ENCODE results near the gene KATNB1. TPM values are rescaled to one million over a fixed set of nuclear protein-coding genes. Genes with fewer than 3 reads are reported as not detected.

The KATNB1 gene
- polyA plus RNA-seq, 1 donor: 16.2 TPM

DNA sequence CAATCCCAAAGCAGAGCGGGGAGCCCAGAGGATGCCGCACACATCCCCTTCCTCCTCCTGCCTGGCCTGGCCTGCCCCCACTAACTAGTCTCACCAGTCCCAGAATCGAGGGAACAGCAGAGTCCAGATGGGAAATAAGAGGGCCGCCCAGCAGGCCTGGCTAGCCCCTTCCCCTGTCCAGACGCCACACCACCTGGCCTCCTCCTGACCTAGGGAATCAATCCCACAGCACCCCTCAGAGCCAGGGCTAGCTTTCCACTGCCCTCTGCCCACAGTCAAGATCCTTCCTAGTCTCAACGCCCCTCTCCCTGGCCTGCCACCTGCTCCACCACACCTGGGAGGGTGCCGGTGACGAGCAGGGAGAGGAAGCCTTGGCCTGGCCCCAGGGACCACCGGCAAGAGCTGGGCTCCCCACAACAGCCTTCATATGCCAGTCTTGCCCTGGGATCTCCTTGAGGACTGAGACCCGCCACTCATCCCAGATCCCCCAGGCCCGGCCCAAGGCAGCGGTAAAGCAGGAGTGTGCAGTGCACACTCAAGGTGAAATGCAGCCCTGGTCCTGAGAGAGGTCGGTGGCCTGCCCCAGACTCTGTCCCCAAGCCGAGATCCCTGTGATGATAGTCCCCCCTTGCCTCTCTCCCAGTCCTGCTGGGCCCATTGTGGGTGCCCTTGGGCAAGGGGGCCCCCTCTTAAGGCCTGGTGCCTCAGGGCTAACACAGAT lies 27.9 kb downstream of the KATNB1 start:
- no peak for DNase-seq
- WGBS (ENCODE audit: insufficient coverage, low lambda C conversion rate): no CpG with 5 or more reads among the region's 14 CpGs
- peaks cover 87% of the 10 kb centered on the region for H3K36me3 ChIP-seq (ENCODE audit: control insufficient read depth, insufficient read depth, low read length)

DNA sequence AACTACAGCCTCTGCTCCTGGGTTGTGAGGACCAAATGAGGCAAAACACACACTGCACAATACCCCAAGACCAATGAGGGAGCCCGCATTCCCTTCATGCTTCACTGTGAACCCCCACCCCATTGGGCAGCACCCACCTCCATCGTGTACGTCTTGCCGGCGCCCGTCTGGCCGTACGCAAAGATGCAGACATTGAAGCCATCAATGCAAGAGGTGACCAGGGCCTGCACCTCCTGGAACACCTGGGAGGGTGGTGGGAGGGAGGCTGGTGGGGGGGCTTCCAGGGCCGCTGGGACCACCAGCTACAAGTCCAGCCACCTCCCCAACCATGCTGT lies 28.4 kb downstream of the KATNB1 start:
- Histone ChIP-seq H3K27ac (ENCODE audit: low read length) (no peak overlapping the region), H3K36me3 (ENCODE audit: control insufficient read depth, insufficient read depth, low read length) (peaks cover 86% of the 10 kb centered on the region), H3K4me1 (ENCODE audit: control insufficient read depth, insufficient read depth, low read length) (no peaks in the 10 kb centered on the region), H3K4me3 (ENCODE audit: low read length) (no peak overlapping the region), H3K27me3 (ENCODE audit: control insufficient read depth, insufficient read depth, low read length) (no peaks in the 10 kb centered on the region), H3K9me3 (ENCODE audit: control insufficient read depth, low read depth, low read length) (no peaks in the 10 kb centered on the region)
- no peak for DNase-seq
- no CpG with 5 or more reads among the region's 9 CpGs for WGBS (ENCODE audit: insufficient coverage, low lambda C conversion rate)

More for the DNA sequence above, 27.9 kb downstream of the KATNB1 start:
- no peak overlapping the region for H3K4me3 ChIP-seq (ENCODE audit: low read length)
- no peaks in the 10 kb centered on the region for H3K27me3 ChIP-seq (ENCODE audit: control insufficient read depth, insufficient read depth, low read length)
- H3K9me3 ChIP-seq (ENCODE audit: control insufficient read depth, low read depth, low read length): no peaks in the 10 kb centered on the region
- no peak overlapping the region for H3K27ac ChIP-seq (ENCODE audit: low read length)
- no peaks in the 10 kb centered on the region for H3K4me1 ChIP-seq (ENCODE audit: control insufficient read depth, insufficient read depth, low read length)

DNA sequence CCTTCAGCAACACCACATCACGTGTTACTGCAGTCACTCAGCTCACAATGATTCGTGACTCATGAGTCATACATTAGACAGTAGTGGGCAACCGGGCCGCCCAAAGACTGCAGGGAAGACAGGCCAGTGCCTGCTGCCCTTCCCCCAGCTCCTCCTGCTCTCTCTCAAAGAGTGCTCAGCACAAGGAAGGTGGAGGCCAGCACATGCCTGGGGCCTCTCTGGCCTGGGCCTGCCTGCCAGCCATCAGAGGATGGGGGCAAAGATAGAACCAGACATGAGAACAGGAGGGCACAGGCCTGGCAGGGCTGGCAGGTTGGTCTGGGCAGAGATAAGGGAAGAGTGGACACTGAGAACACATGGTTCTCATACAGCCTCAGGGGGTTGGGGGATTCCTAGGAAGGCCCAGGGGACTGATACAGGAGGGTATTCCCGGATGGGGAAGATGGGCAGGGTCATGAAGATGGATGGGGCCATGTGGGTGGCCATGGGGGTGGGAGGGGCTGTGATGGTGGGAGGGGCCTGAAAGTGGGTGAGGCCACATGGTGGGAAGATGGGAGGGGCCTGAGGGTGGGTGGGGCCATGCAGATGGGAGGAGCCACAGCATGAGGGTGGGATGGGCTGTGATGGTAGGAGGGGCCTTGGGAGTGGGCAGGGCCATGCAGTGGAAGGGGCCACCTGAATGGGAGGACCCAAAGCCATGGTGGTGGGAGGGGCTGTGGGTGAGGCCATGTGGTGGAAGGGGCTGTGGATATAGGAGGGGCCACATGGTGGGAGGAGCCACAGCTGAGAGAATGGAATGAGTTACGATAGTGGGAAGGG lies 29.0 kb downstream of the KATNB1 start:
- Histone ChIP-seq H3K27me3 (ENCODE audit: control insufficient read depth, insufficient read depth, low read length) (no peaks in the 10 kb centered on the region), H3K4me1 (ENCODE audit: control insufficient read depth, insufficient read depth, low read length) (no peaks in the 10 kb centered on the region), H3K27ac (ENCODE audit: low read length) (no peak overlapping the region), H3K36me3 (ENCODE audit: control insufficient read depth, insufficient read depth, low read length) (peaks cover 87% of the 10 kb centered on the region), H3K4me3 (ENCODE audit: low read length) (no peak overlapping the region), H3K9me3 (ENCODE audit: control insufficient read depth, low read depth, low read length) (no peaks in the 10 kb centered on the region)
- WGBS (ENCODE audit: insufficient coverage, low lambda C conversion rate): no CpG with 5 or more reads among the region's 6 CpGs
- DNase-seq: no peak

DNA sequence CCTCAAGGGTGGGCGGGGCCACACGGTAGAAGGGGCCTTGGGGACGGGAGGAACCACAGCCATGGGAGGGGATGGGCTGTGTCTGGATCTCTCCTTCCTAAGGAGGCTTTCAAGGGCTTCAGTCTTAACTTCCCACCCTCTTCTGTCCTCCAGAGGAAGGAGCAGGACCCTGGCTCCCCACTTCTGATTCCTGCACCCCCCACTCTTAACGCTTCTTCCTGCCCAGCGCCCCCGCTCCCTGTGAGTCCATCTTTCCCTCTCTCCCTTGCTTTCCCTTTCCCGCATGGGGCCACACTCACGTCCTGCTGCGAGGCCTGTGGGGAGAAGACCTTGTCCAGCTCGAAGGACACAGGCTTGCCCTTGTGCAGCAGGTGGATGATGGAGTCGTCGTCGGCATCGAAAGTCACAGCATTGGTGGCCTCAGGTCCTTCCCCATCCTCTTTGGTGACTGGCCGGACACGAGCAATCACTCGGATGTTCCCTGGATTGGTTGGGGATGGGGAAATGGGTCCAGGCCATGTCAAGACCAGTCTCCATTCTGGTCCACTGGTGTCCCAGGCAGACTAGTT lies 29.7 kb downstream of the KATNB1 start:
- H3K27ac ChIP-seq (ENCODE audit: low read length): no peak overlapping the region
- WGBS (ENCODE audit: insufficient coverage, low lambda C conversion rate): no CpG with 5 or more reads among the region's 17 CpGs
- peaks cover 87% of the 10 kb centered on the region for H3K36me3 ChIP-seq (ENCODE audit: control insufficient read depth, insufficient read depth, low read length)
- no peak for DNase-seq
- H3K27me3 ChIP-seq (ENCODE audit: control insufficient read depth, insufficient read depth, low read length): no peaks in the 10 kb centered on the region
- H3K9me3 ChIP-seq (ENCODE audit: control insufficient read depth, low read depth, low read length): no peaks in the 10 kb centered on the region
- no peak overlapping the region for H3K4me3 ChIP-seq (ENCODE audit: low read length)
- H3K4me1 ChIP-seq (ENCODE audit: control insufficient read depth, insufficient read depth, low read length): no peaks in the 10 kb centered on the region

DNA sequence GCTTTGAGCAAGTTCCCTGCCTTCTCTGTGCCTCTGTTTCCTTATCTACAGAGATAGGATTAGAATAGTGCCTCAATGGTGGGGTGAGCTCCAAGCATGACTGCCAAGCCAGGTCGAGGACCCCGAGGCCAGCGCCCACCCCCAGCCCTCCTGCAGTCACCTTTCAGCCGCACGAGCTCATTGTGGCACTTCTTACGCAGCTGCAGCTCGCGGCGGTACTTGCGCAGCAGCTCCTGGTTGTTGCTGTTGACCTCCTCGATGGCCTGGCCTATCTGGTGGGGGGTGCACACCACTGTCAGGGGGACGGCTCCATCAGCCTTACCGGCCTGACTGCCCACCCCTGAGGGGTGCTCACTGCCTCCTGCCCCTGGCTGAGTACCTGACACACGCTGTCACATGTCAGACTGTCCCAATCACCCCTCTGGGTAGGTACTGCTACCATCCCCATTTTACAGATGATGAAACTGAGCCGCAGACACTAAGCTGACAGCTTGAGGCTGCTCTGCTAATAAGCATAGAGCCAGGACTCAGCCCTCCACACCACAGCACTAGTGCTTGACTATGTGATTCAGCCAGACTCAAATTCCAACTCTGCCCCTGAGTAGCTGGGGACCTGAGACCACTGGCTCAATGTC lies 31.3 kb downstream of the KATNB1 start:
- peaks cover 89% of the 10 kb centered on the region for H3K36me3 ChIP-seq (ENCODE audit: control insufficient read depth, insufficient read depth, low read length)
- no peaks in the 10 kb centered on the region for H3K27me3 ChIP-seq (ENCODE audit: control insufficient read depth, insufficient read depth, low read length)
- no peak overlapping the region for H3K4me3 ChIP-seq (ENCODE audit: low read length)
- no CpG with 5 or more reads among the region's 15 CpGs for WGBS (ENCODE audit: insufficient coverage, low lambda C conversion rate)
- H3K27ac ChIP-seq (ENCODE audit: low read length): no peak overlapping the region
- no peak for DNase-seq
- H3K4me1 ChIP-seq (ENCODE audit: control insufficient read depth, insufficient read depth, low read length): no peaks in the 10 kb centered on the region
- H3K9me3 ChIP-seq (ENCODE audit: control insufficient read depth, low read depth, low read length): no peaks in the 10 kb centered on the region

DNA sequence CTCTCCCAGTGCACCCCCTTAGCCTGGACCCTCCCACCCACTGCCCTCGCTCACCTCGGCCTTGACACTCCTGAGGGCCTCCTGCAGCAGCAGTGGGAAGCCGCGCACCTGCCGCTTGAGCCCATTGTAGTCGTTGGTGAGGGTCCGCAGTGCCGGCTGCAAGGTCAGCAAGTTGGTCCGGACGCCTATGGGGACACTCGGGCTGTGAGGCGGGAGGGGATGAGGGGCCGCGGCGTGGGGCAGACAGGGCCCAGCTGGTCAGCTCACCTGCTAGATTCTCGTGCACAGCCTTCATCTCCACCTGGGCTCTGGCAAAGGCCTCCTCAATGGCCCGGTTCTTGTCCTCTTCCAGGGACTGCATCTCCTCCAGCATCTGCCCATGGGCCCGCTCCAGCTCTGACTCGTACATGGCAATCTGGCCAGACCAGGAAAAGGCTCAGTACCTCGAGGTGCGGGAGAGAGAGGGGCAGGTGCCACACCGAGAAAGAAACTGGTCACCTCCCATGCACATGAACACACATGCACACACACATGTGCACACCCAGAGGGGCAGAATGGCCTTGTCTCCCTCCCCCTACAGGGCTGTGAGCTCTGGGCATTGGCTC lies 34.1 kb downstream of the KATNB1 start:
- Histone ChIP-seq H3K9me3 (ENCODE audit: control insufficient read depth, low read depth, low read length) (no peaks in the 10 kb centered on the region), H3K27me3 (ENCODE audit: control insufficient read depth, insufficient read depth, low read length) (no peaks in the 10 kb centered on the region), H3K27ac (ENCODE audit: low read length) (no peak overlapping the region), H3K4me3 (ENCODE audit: low read length) (no peak overlapping the region), H3K36me3 (ENCODE audit: control insufficient read depth, insufficient read depth, low read length) (peaks cover 82% of the 10 kb centered on the region), H3K4me1 (ENCODE audit: control insufficient read depth, insufficient read depth, low read length) (no peaks in the 10 kb centered on the region)
- DNase-seq: no peak
- WGBS (ENCODE audit: insufficient coverage, low lambda C conversion rate): no CpG with 5 or more reads among the region's 22 CpGs

DNA sequence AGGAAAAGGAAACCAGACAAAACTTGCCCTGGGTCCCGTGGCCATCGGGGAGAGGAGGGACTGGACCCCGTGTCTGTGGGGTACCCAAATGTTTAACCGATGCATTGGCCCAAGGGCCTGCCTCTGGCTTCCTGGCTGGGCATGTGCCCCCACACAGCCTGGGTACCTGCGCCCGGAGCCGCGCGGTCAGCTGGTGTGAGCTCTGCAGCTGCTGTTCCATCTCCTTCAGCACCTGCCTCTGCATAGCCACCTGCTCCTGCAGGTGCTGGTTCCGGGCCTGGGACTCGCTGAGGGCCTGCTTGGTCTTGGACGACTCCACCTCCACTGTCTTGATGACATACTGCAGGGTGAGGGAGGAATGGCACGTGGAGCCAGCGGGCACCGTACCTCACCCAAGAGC lies 34.8 kb downstream of the KATNB1 start:
- Histone ChIP-seq H3K36me3 (ENCODE audit: control insufficient read depth, insufficient read depth, low read length) (peaks cover 82% of the 10 kb centered on the region), H3K27me3 (ENCODE audit: control insufficient read depth, insufficient read depth, low read length) (no peaks in the 10 kb centered on the region), H3K27ac (ENCODE audit: low read length) (no peak overlapping the region)

DNA sequence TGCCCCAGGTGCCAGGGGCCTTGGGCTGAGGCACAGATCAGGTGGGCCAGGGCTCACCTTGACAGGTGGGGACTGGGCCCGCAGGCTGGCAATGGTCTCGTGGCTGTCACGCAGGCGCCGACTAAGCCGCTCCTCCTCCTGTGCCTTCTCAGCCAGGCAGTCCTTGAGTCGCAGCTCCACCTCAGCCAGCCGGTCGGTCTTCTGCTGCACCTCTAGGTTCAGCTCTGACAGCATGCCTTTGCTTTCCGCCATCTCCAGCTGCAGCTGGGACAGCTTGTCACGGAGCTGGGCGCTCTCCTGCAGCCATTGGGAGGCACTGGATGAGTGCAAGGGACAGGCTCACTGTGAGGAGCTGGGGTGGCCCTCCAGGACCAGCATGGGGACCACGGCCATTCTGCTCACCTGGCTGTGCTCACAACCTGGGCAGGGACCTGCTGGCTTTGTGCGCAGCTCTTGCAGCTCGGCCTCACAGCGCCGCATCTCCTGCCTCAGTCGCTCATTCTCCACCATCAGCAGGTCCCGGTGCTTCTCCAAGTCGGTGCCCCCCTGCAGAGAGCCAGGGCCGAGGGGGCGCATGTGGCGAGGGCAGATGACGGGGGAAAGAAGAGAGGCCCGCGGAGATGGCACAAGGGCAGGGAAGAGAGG lies 35.7 kb downstream of the KATNB1 start:
- Histone ChIP-seq H3K4me1 (ENCODE audit: control insufficient read depth, insufficient read depth, low read length) (peaks cover 8% of the 10 kb centered on the region), H3K36me3 (ENCODE audit: control insufficient read depth, insufficient read depth, low read length) (peaks cover 82% of the 10 kb centered on the region), H3K9me3 (ENCODE audit: control insufficient read depth, low read depth, low read length) (no peaks in the 10 kb centered on the region), H3K4me3 (ENCODE audit: low read length) (no peak overlapping the region), H3K27ac (ENCODE audit: low read length) (no peak overlapping the region), H3K27me3 (ENCODE audit: control insufficient read depth, insufficient read depth, low read length) (no peaks in the 10 kb centered on the region)
- 100% methylated on average over 1 of the region's 26 CpGs for WGBS (ENCODE audit: insufficient coverage, low lambda C conversion rate)
- no peak for DNase-seq

More for the DNA sequence above, 34.8 kb downstream of the KATNB1 start:
- Histone ChIP-seq H3K9me3 (ENCODE audit: control insufficient read depth, low read depth, low read length) (no peaks in the 10 kb centered on the region), H3K4me1 (ENCODE audit: control insufficient read depth, insufficient read depth, low read length) (peaks cover 5% of the 10 kb centered on the region), H3K4me3 (ENCODE audit: low read length) (no peak overlapping the region)
- WGBS (ENCODE audit: insufficient coverage, low lambda C conversion rate): no CpG with 5 or more reads among the region's 15 CpGs
- no peak for DNase-seq

DNA sequence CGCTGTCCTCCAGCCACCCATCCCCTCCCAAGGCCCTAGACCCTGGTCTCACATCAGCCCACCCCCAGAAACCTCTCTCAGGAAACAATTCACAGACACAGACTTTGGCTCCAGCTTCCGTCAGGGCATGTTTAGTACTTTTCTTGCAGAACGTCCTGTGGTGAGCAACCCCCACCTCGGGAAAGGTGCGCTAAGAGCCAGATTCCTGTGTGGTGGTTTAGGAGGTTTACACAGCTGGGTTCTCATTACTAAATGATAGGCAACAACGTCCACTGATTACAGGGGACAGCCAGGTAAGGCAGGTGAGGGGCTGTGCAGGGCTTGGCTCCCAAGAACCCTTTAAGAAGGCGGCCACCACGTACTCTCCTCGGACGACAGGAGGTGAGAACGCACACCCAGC lies 37.4 kb downstream of the KATNB1 start:
- WGBS (ENCODE audit: insufficient coverage, low lambda C conversion rate): no CpG with 5 or more reads among the region's 11 CpGs
- H3K27me3 ChIP-seq (ENCODE audit: control insufficient read depth, insufficient read depth, low read length): no peaks in the 10 kb centered on the region
- no peak for DNase-seq
- H3K4me3 ChIP-seq (ENCODE audit: low read length): no peak overlapping the region
- peaks cover 67% of the 10 kb centered on the region for H3K36me3 ChIP-seq (ENCODE audit: control insufficient read depth, insufficient read depth, low read length)
- H3K4me1 ChIP-seq (ENCODE audit: control insufficient read depth, insufficient read depth, low read length): peaks cover 9% of the 10 kb centered on the region
- H3K9me3 ChIP-seq (ENCODE audit: control insufficient read depth, low read depth, low read length): no peaks in the 10 kb centered on the region
- H3K27ac ChIP-seq (ENCODE audit: low read length): no peak overlapping the region
